ENCODE measurements around the gene SEMA4C. TPM values are rescaled to one million over a fixed set of nuclear protein-coding genes. Genes with fewer than 3 reads are reported as not detected.

SEMA4C gene
- total RNA-seq, 2 donors from 2014 or later, result 8.3 to 9.6 TPM

- peaks cover 32% of the 10 kb centered on the region for H3K4me1 Mint-ChIP-seq
- H3K36me3 Mint-ChIP-seq (ENCODE audit: low read depth), result peaks cover 56% of the 10 kb centered on the region
- no peak overlapping the region for H3K4me3 Mint-ChIP-seq
- H3K27ac Mint-ChIP-seq, result peak overlapping the region; percentile 78
- no peaks in the 10 kb centered on the region for H3K9me3 Mint-ChIP-seq
- ATAC-seq (replicated peaks), result no peak
- no peaks in the 10 kb centered on the region for H3K27me3 Mint-ChIP-seq
These were observed 48.7 kb downstream of the SEMA4C start for GRCh38 chr2:96821113-96821675.

- no peak for ATAC-seq (replicated peaks)
- H3K4me3 Mint-ChIP-seq, result peak overlapping the region; percentile 84
- peaks cover 48% of the 10 kb centered on the region for H3K36me3 Mint-ChIP-seq (ENCODE audit: low read depth)
- H3K27me3 Mint-ChIP-seq, result no peaks in the 10 kb centered on the region
- H3K4me1 Mint-ChIP-seq, result peaks cover 37% of the 10 kb centered on the region
- H3K9me3 Mint-ChIP-seq, result no peaks in the 10 kb centered on the region
- peak overlapping the region; percentile 78 for H3K27ac Mint-ChIP-seq
These were observed 49.9 kb downstream of the SEMA4C start for GRCh38 chr2:96819876-96820511.

- H3K4me3 Mint-ChIP-seq, result peak overlapping the region; percentile 84
- H3K9me3 Mint-ChIP-seq, result no peaks in the 10 kb centered on the region
- H3K27ac Mint-ChIP-seq, result no peak overlapping the region
- ATAC-seq (replicated peaks), result no peak
- H3K36me3 Mint-ChIP-seq (ENCODE audit: low read depth), result peaks cover 41% of the 10 kb centered on the region
- peaks cover 38% of the 10 kb centered on the region for H3K4me1 Mint-ChIP-seq
- H3K27me3 Mint-ChIP-seq, result no peaks in the 10 kb centered on the region
These were observed 50.6 kb downstream of the SEMA4C start for GRCh38 chr2:96819128-96819875.

- H3K9me3 Mint-ChIP-seq, result no peaks in the 10 kb centered on the region
- H3K36me3 Mint-ChIP-seq (ENCODE audit: low read depth), result peaks cover 37% of the 10 kb centered on the region
- no peaks in the 10 kb centered on the region for H3K27me3 Mint-ChIP-seq
- no peak for ATAC-seq (replicated peaks)
- H3K4me3 Mint-ChIP-seq, result peak overlapping the region; percentile 84
- H3K4me1 Mint-ChIP-seq, result peaks cover 38% of the 10 kb centered on the region
- no peak overlapping the region for H3K27ac Mint-ChIP-seq
These were observed 52.0 kb downstream of the SEMA4C start for GRCh38 chr2:96817882-96818281.

- no peaks in the 10 kb centered on the region for H3K27me3 Mint-ChIP-seq
- no peak overlapping the region for H3K27ac Mint-ChIP-seq
These were observed 52.8 kb downstream of the SEMA4C start for GRCh38 chr2:96816836-96817702.

GRCh38 chr2:96816127-96816835, 53.6 kb downstream of the SEMA4C start, which contains the start of gene CNNM3:
CNNM3 (plus strand) TSS chr2:96816268; CDS start chr2:96816278, 10 bp downstream.
- no peaks in the 10 kb centered on the region for H3K27me3 Mint-ChIP-seq
- H3K27ac Mint-ChIP-seq, result peak within 1 kb of the TSS; percentile 67
- no peaks in the 10 kb centered on the region for H3K9me3 Mint-ChIP-seq
- H3K36me3 Mint-ChIP-seq (ENCODE audit: low read depth), result peaks cover 30% of the 10 kb centered on the region
- peak; percentile 94 for ATAC-seq (replicated peaks)
- peak within 1 kb of the TSS; percentile 85 for H3K4me3 Mint-ChIP-seq
- H3K4me1 Mint-ChIP-seq, result peaks cover 38% of the 10 kb centered on the region

More at GRCh38 chr2:96816836-96817702, 52.8 kb downstream of the SEMA4C start:
- no peaks in the 10 kb centered on the region for H3K9me3 Mint-ChIP-seq
- H3K4me3 Mint-ChIP-seq, result peak overlapping the region; percentile 84
- no peak for ATAC-seq (replicated peaks)
- peaks cover 38% of the 10 kb centered on the region for H3K4me1 Mint-ChIP-seq
- peaks cover 31% of the 10 kb centered on the region for H3K36me3 Mint-ChIP-seq (ENCODE audit: low read depth)

- H3K4me3 Mint-ChIP-seq, result peak overlapping the region; percentile 85
- no peaks in the 10 kb centered on the region for H3K27me3 Mint-ChIP-seq
- no peaks in the 10 kb centered on the region for H3K9me3 Mint-ChIP-seq
- peak; percentile 4 for ATAC-seq (replicated peaks)
- H3K4me1 Mint-ChIP-seq, result peaks cover 35% of the 10 kb centered on the region
- peaks cover 29% of the 10 kb centered on the region for H3K36me3 Mint-ChIP-seq (ENCODE audit: low read depth)
- peak overlapping the region; percentile 67 for H3K27ac Mint-ChIP-seq
These were observed 54.4 kb downstream of the SEMA4C start for GRCh38 chr2:96815326-96816126.

- ATAC-seq (replicated peaks), result no peak
- Mint-ChIP-seq H3K27me3 (no peaks in the 10 kb centered on the region), H3K4me1 (peaks cover 17% of the 10 kb centered on the region), H3K9me3 (no peaks in the 10 kb centered on the region), H3K4me3 (no peak overlapping the region), H3K27ac (no peak overlapping the region), H3K36me3 (ENCODE audit: low read depth) (peaks cover 12% of the 10 kb centered on the region)
These were observed 56.2 kb downstream of the SEMA4C start for GRCh38 chr2:96813656-96814055.

- H3K27me3 Mint-ChIP-seq, result no peaks in the 10 kb centered on the region
- no peak overlapping the region for H3K27ac Mint-ChIP-seq
- peaks cover 7% of the 10 kb centered on the region for H3K4me1 Mint-ChIP-seq
- no peaks in the 10 kb centered on the region for H3K9me3 Mint-ChIP-seq
- no peaks in the 10 kb centered on the region for H3K36me3 Mint-ChIP-seq (ENCODE audit: low read depth)
- no peak for ATAC-seq (replicated peaks)
- no peak overlapping the region for H3K4me3 Mint-ChIP-seq
These were observed 58.0 kb downstream of the SEMA4C start for GRCh38 chr2:96811917-96812316.

- Mint-ChIP-seq H3K4me3 (no peak overlapping the region), H3K36me3 (ENCODE audit: low read depth) (no peaks in the 10 kb centered on the region), H3K9me3 (no peaks in the 10 kb centered on the region), H3K27me3 (no peaks in the 10 kb centered on the region), H3K4me1 (peaks cover 15% of the 10 kb centered on the region), H3K27ac (no peak overlapping the region)
- ATAC-seq (replicated peaks), result no peak
These were observed 59.1 kb downstream of the SEMA4C start for GRCh38 chr2:96810783-96811192.

GRCh38 chr2:96809951-96810782, 59.7 kb downstream of the SEMA4C start:
- Mint-ChIP-seq H3K27ac (no peak overlapping the region), H3K27me3 (no peaks in the 10 kb centered on the region), H3K36me3 (ENCODE audit: low read depth) (no peaks in the 10 kb centered on the region), H3K4me3 (no peak overlapping the region), H3K4me1 (peaks cover 11% of the 10 kb centered on the region), H3K9me3 (no peaks in the 10 kb centered on the region)
- ATAC-seq (replicated peaks), result no peak
